B cell (primary cell): ENCODE results near the gene GPR18. TPM values are rescaled to one million over a fixed set of nuclear protein-coding genes. Genes with fewer than 3 reads are reported as not detected.

Experiments used
- ATAC-seq: fragments of 200-7000 bp; cut with Tn5 transposase; one replicate; pipeline ENCODE4 v1.10.0; 2021; ENCODE audit warnings: low read depth, mild to moderate bottlenecking, moderate number of reproducible peaks, moderate library complexity
- CTCF ChIA-PET: fragments of 350-600 bp; sonication (Branson Sonifier 250); formaldehyde crosslinking; loops from one replicate; lab custom pipeline; 2021; ENCODE audit warnings: antibody characterized with exemption, inconsistent platforms; lab: Charles Lee
- POLR2A ChIA-PET: fragments of 350-600 bp; sonication (Branson Sonifier 250); formaldehyde crosslinking; loops from one replicate; lab custom pipeline; 2021; ENCODE audit warnings: antibody characterized with exemption; lab: Charles Lee
- DNase-seq: peaks from one replicate; pipeline ENCODE4 v3.0.0; 2013
- H2AFZ ChIP-seq: 2 replicates; pipeline ENCODE4 v1.6.1; 2012; ENCODE audit warnings: mild to moderate bottlenecking, low read depth, low read length; ENCODE audit not compliant: insufficient read depth, poor library complexity, severe bottlenecking
- H3K27ac ChIP-seq, 2 donors: 1 replicate in 1 of 2; 2 replicates in 1 of 2; pipeline ENCODE4 v1.5.1; 2012 to 2013; ENCODE audit warnings: low read length in 2 of 2, mild to moderate bottlenecking in 2 of 2, moderate library complexity in 1 of 2
- H3K27me3 ChIP-seq, 4 experiments: fragments of 200-600 bp in 1 of 4; sonication (generic) in 1 of 4; replicated peaks in 1 of 4; 1 replicate in 2 of 4; 2 replicates in 2 of 4; pipeline versions ENCODE4 v1.6.1 to v1.7.0; 2013 to 2016; ENCODE audit warnings: low read length in 3 of 4, mild to moderate bottlenecking in 2 of 4, mixed read lengths in 1 of 4, moderate library complexity in 1 of 4; ENCODE audit not compliant: insufficient read depth in 4 of 4, control insufficient read depth in 3 of 4; ENCODE audit errors: control extremely low read depth in 1 of 4
- H3K36me3 ChIP-seq, 2 experiments: replicated peaks in 1 of 2; 1 replicate in 1 of 2; 2 replicates in 1 of 2; pipeline versions ENCODE4 v1.6.1 to v1.7.1; 2013; ENCODE audit warnings: low read length in 1 of 2; ENCODE audit not compliant: insufficient read depth in 2 of 2, control insufficient read depth in 1 of 2; ENCODE audit errors: control extremely low read depth in 1 of 2, extremely low read depth in 1 of 2
- H3K4me1 ChIP-seq, 2 donors: fragments of 200-600 bp in 1 of 2; sonication (generic) in 1 of 2; 1 replicate in 1 of 2; 2 replicates in 1 of 2; pipeline versions ENCODE4 v1.5.1 to v1.6.1; 2013 to 2017; ENCODE audit warnings: low read length in 2 of 2; ENCODE audit not compliant: control insufficient read depth in 2 of 2, insufficient read depth in 2 of 2
- H3K4me2 ChIP-seq: replicated peaks from 2 replicates; pipeline ENCODE3; 2012; ENCODE audit warnings: mild to moderate bottlenecking, low read depth, low read length; ENCODE audit not compliant: poor library complexity, severe bottlenecking
- H3K4me3 ChIP-seq, 5 experiments: fragments of 200-600 bp in 1 of 5; sonication (generic) in 1 of 5; 1 replicate in 3 of 5; 2 replicates in 2 of 5; pipeline versions ENCODE4 v1.5.1 to v1.7.0; 2011 to 2016; ENCODE audit warnings: low read length in 4 of 5, mild to moderate bottlenecking in 4 of 5, low read depth in 2 of 5, control low read depth in 1 of 5, moderate library complexity in 1 of 5; ENCODE audit not compliant: insufficient read depth in 1 of 5; ENCODE audit errors: control extremely low read depth in 1 of 5, extremely low read depth in 1 of 5
- H3K79me2 ChIP-seq: fragments of 200-600 bp; sonication (generic); one replicate; pipeline ENCODE4 v1.6.0; 2016; ENCODE audit warnings: low read length; ENCODE audit not compliant: control insufficient read depth, insufficient read depth
- H3K9ac ChIP-seq: fragments of 200-600 bp; sonication (generic); 2 replicates; pipeline ENCODE4 v1.6.1; 2017; ENCODE audit warnings: mild to moderate bottlenecking, low read length, moderate library complexity
- H3K9me3 ChIP-seq, 3 donors: one replicate each; pipeline versions ENCODE4 v1.6.1 to v1.7.1; 2013; ENCODE audit warnings: low read length in 2 of 3; ENCODE audit not compliant: control insufficient read depth in 2 of 3, insufficient read depth in 1 of 3; ENCODE audit errors: control extremely low read depth in 1 of 3
- H4K20me1 ChIP-seq: 2 replicates; pipeline ENCODE4 v1.6.0; 2012; ENCODE audit warnings: mild to moderate bottlenecking, low read length; ENCODE audit not compliant: insufficient read depth, control insufficient read depth, poor library complexity, severe bottlenecking
- H3K27ac Mint-ChIP-seq: one replicate; pipeline ENCODE4 v1.8.0; 2021; ENCODE audit warnings: mixed read lengths
- H3K27me3 Mint-ChIP-seq: one replicate; pipeline ENCODE4 v1.8.0; 2021; ENCODE audit warnings: mixed read lengths
- H3K4me1 Mint-ChIP-seq: one replicate; pipeline ENCODE4 v1.8.0; 2021; ENCODE audit warnings: mixed read lengths
- H3K4me3 Mint-ChIP-seq: one replicate; pipeline ENCODE4 v1.8.0; 2021; ENCODE audit warnings: mixed read lengths
- H3K9me3 Mint-ChIP-seq: one replicate; pipeline ENCODE4 v1.8.0; 2022; ENCODE audit warnings: mixed read lengths; ENCODE audit not compliant: insufficient read depth
- CTCF ChIP-seq: fragments of 200-600 bp; IDR thresholded peaks from one replicate; pipeline ENCODE4 v1.8.0; 2022; ENCODE audit warnings: antibody characterized with exemption, mild to moderate bottlenecking
- EZH2 ChIP-seq: IDR thresholded peaks from 2 replicates; pipeline ENCODE4 v1.6.1; 2012; ENCODE audit warnings: borderline replicate concordance, low read depth, mild to moderate bottlenecking, moderate library complexity, low read length; ENCODE audit not compliant: insufficient read depth, poor library complexity, severe bottlenecking
- WGBS: methylation state at CpG from one replicate; pipeline ENCODE4 v1.1.5; 2013; ENCODE audit warnings: missing lambda C conversion rate; ENCODE audit not compliant: insufficient coverage; 5-methylcytosine and 5-hydroxymethylcytosine counted together
- intact Hi-C: fragments of 100-400 bp; cut with micrococcal nuclease; formaldehyde crosslinking; loops from one replicate; pipeline ENCODE4 v1.10.0; 2022
- polyA plus RNA-seq: library from polyadenylated mRNA; depleted of rRNA; stranded (reverse); fragments of >200 nt; gene quantifications from 2 replicates; pipeline ENCODE4 v1.2.3, GENCODE V29; 2012
- total RNA-seq, 2 donors: library from RNA; stranded (reverse); fragments of 120-200 nt in 1 of 2; gene quantifications; 1 replicate in 1 of 2; 2 replicates in 1 of 2; pipeline versions ENCODE4 v1.2.3 to v1.2.4, GENCODE V29; 2013 to 2022

GPR18 gene
- total and polyA plus RNA-seq, 2 donors (not counting 1 experiment from before 2014, with no cell fraction given): 19.1 to 54.8 TPM

- Histone ChIP-seq H3K4me3 (no peak overlapping the region), H3K27me3 (no peaks in the 10 kb centered on the region), H3K4me1 (peaks cover 68 to 75% of the 10 kb centered on the region in 2 donors), H3K27ac (peak overlapping the region in 1 of 2 donors; percentile 58), H3K36me3 (peaks cover 0 to 24% of the 10 kb centered on the region in 2 experiments), H3K79me2 (peaks cover 90% of the 10 kb centered on the region), H4K20me1 (no peaks in the 10 kb centered on the region), H3K4me2 (peak overlapping the region; percentile 1), H2AFZ (no peak overlapping the region), H3K9me3 (no peaks in the 10 kb centered on the region), H3K9ac (no peak overlapping the region)
- TF ChIP-seq EZH2: no peak
- no peak for TF ChIP-seq CTCF
- no peaks in the 10 kb centered on the region for H3K27me3 Mint-ChIP-seq
- H3K4me3 Mint-ChIP-seq: no peak overlapping the region
- H3K4me1 Mint-ChIP-seq: peaks cover 85% of the 10 kb centered on the region
- H3K27ac Mint-ChIP-seq: peak overlapping the region; percentile 64
- POLR2A ChIA-PET: interaction anchor here (1.0 kb wide), 1 partner anchor 10 kb away, joined by 3 read pairs; no protein-coding TSS in a partner anchor
- no peak for DNase-seq
- CTCF ChIA-PET: interaction anchor here (0.8 to 3.2 kb wide), 7 partner anchors 13 to 147 kb away, joined by 3 to 22 read pairs (median 6); no protein-coding TSS in a partner anchor
- no peak for ATAC-seq
- WGBS: no CpG with 5 or more reads among the region's 2 CpGs
- intact Hi-C loops: no loop called here
- no peaks in the 10 kb centered on the region for H3K9me3 Mint-ChIP-seq
Observed at GRCh38 chr13:99289271-99289670, 31.1 kb upstream of the GPR18 start.

- Mint-ChIP-seq H3K4me3 (peak overlapping the region; percentile 38), H3K4me1 (peaks cover 83% of the 10 kb centered on the region), H3K27me3 (no peaks in the 10 kb centered on the region), H3K27ac (peak overlapping the region; percentile 75), H3K9me3 (no peaks in the 10 kb centered on the region)
- Histone ChIP-seq H3K79me2 (peaks cover 88% of the 10 kb centered on the region), H4K20me1 (no peaks in the 10 kb centered on the region), H3K9me3 (no peaks in the 10 kb centered on the region), H3K4me3 (peak overlapping the region in 1 of 5 experiments; percentile 2), H3K27me3 (no peaks in the 10 kb centered on the region), H3K36me3 (peaks cover 0 to 15% of the 10 kb centered on the region in 2 experiments), H3K4me1 (peaks cover 68 to 76% of the 10 kb centered on the region in 2 donors), H3K27ac (peak overlapping the region; percentile 11 to 58), H3K4me2 (peak overlapping the region; percentile 28), H3K9ac (no peak overlapping the region), H2AFZ (no peak overlapping the region)
- DNase-seq: peak; percentile 55
- ChIA-PET POLR2A (interaction anchor here (0.5 to 1.1 kb wide), 3 partner anchors 10 to 244 kb away, joined by 3 read pairs; no protein-coding TSS in a partner anchor), CTCF (interaction anchor here (0.7 to 3.2 kb wide), 14 partner anchors 9 to 148 kb away, joined by 3 to 22 read pairs (median 4); no protein-coding TSS in a partner anchor)
- TF ChIP-seq EZH2: no peak
- no peak for TF ChIP-seq CTCF
- no CpG with 5 or more reads among the region's 2 CpGs for WGBS
- intact Hi-C loops: no loop called here
- ATAC-seq: peak; percentile 73
Observed at GRCh38 chr13:99288089-99288488, 29.9 kb upstream of the GPR18 start.
